IMR-90 (cell line): ENCODE measurements around the gene KLHDC3. TPM values are rescaled to one million over a fixed set of nuclear protein-coding genes. Genes with fewer than 3 reads are reported as not detected.

Experiments
- ATAC-seq: fragments of 200-7000 bp; cut with Tn5 transposase; 2 replicates; pipeline ENCODE4 v1.9.1; 2020; ENCODE audit warnings: low read depth, mild to moderate bottlenecking, moderate library complexity
- BruUV-seq: library from RNA; stranded (reverse); fragments of 400-500 nt; replicated peaks from 2 replicates; lab custom pipeline; 2021; lab: Mats Ljungman, UMichigan
- CTCF ChIA-PET: fragments of 300-600 bp; formaldehyde crosslinking; extraction: SDS; loops from one replicate; lab custom pipeline; 2021; ENCODE audit warnings: antibody characterized with exemption; lab: Yijun Ruan, JAX
- POLR2A ChIA-PET: fragments of 300-600 bp; sonication (Branson Sonifier 250); formaldehyde crosslinking; loops from one replicate; lab custom pipeline; 2022; ENCODE audit warnings: antibody characterized with exemption; ENCODE audit not compliant: unreplicated experiment; lab: Charles Lee
- DNase-seq: peaks from one replicate; pipeline ENCODE4 v3.0.0; 2013
- H2AFZ ChIP-seq: replicated peaks from 2 replicates; pipeline ENCODE3; 2013; ENCODE audit warnings: low read length, mild to moderate bottlenecking; ENCODE audit not compliant: poor library complexity
- H2AK5ac ChIP-seq: 2 replicates; pipeline ENCODE4 v1.6.1; 2013; ENCODE audit warnings: low read depth, low read length, inconsistent platforms
- H2AK9ac ChIP-seq: replicated peaks from 2 replicates; pipeline ENCODE3; 2013; ENCODE audit warnings: mild to moderate bottlenecking, low read depth, low read length, moderate library complexity; ENCODE audit not compliant: poor library complexity
- H2BK120ac ChIP-seq: 2 replicates; pipeline ENCODE4 v1.6.1; 2013; ENCODE audit warnings: low read depth, low read length, inconsistent platforms
- H2BK15ac ChIP-seq: 3 replicates; pipeline ENCODE4 v1.6.1; 2013; ENCODE audit warnings: low read depth, low read length, inconsistent platforms
- H2BK20ac ChIP-seq: 2 replicates; pipeline ENCODE4 v1.6.1; 2013; ENCODE audit warnings: low read depth, mild to moderate bottlenecking, inconsistent platforms, low read length, moderate library complexity
- H2BK5ac ChIP-seq: 2 replicates; pipeline ENCODE4 v1.6.1; 2013; ENCODE audit warnings: mild to moderate bottlenecking, low read depth, low read length, inconsistent platforms; ENCODE audit not compliant: poor library complexity, severe bottlenecking
- H3K14ac ChIP-seq: replicated peaks from 2 replicates; pipeline ENCODE4 v1.6.1; 2013; ENCODE audit warnings: low read depth, low read length, inconsistent platforms
- H3K18ac ChIP-seq: 2 replicates; pipeline ENCODE4 v1.6.1; 2013; ENCODE audit warnings: low read depth, low read length, control low read depth
- H3K23ac ChIP-seq: 2 replicates; pipeline ENCODE4 v1.6.1; 2013; ENCODE audit warnings: low read depth, low read length, inconsistent platforms
- H3K27ac ChIP-seq: 2 replicates; pipeline ENCODE4 v1.5.1; 2013; ENCODE audit warnings: mild to moderate bottlenecking, control low read depth, low read length; ENCODE audit not compliant: insufficient read depth
- H3K27me3 ChIP-seq: 2 replicates; pipeline ENCODE4 v1.6.1; 2013; ENCODE audit warnings: low read length; ENCODE audit not compliant: control insufficient read depth, insufficient read depth
- H3K36me3 ChIP-seq: 2 replicates; pipeline ENCODE4 v1.6.1; 2013; ENCODE audit warnings: low read length, mixed read lengths; ENCODE audit not compliant: control insufficient read depth, insufficient read depth
- H3K4ac ChIP-seq: 2 replicates; pipeline ENCODE4 v1.6.1; 2013; ENCODE audit warnings: low read depth, low read length, inconsistent platforms
- H3K4me1 ChIP-seq: 2 replicates; pipeline ENCODE4 v1.6.1; 2013; ENCODE audit warnings: low read length, mixed read lengths; ENCODE audit not compliant: control insufficient read depth, insufficient read depth
- H3K4me2 ChIP-seq: 2 replicates; pipeline ENCODE4 v1.6.1; 2013; ENCODE audit warnings: low read depth, mild to moderate bottlenecking, control low read depth, low read length, moderate library complexity
- H3K4me3 ChIP-seq: 2 replicates; pipeline ENCODE4 v1.5.1; 2013; ENCODE audit warnings: low read depth, mild to moderate bottlenecking, control low read depth, low read length, moderate library complexity; ENCODE audit not compliant: insufficient read depth
- H3K56ac ChIP-seq: 2 replicates; pipeline ENCODE4 v1.6.1; 2013; ENCODE audit warnings: low read length, inconsistent platforms; ENCODE audit not compliant: insufficient read depth; ENCODE audit errors: extremely low read depth
- H3K79me1 ChIP-seq, 2 experiments: 2 replicates each; pipeline ENCODE4 v1.6.1; 2013; ENCODE audit warnings: low read length in 2 of 2, inconsistent platforms in 1 of 2, low read depth in 1 of 2
- H3K9ac ChIP-seq: 2 replicates; pipeline ENCODE4 v1.6.1; 2013; ENCODE audit warnings: low read depth, low read length, control low read depth
- H3K9me1 ChIP-seq: 2 replicates; pipeline ENCODE4 v1.6.1; 2013; ENCODE audit warnings: low read length, inconsistent platforms; ENCODE audit not compliant: insufficient read depth
- H3K9me3 ChIP-seq: 2 replicates; pipeline ENCODE4 v1.6.1; 2013; ENCODE audit warnings: low read length; ENCODE audit not compliant: control insufficient read depth, insufficient read depth
- H4K20me1 ChIP-seq: 2 replicates; pipeline ENCODE4 v1.6.1; 2013; ENCODE audit warnings: low read length, inconsistent platforms; ENCODE audit not compliant: insufficient read depth
- H4K5ac ChIP-seq: 2 replicates; pipeline ENCODE4 v1.6.1; 2013; ENCODE audit warnings: mild to moderate bottlenecking, low read depth, low read length, control low read depth
- H4K8ac ChIP-seq, 2 experiments: 2 replicates each; pipeline ENCODE4 v1.6.1; 2013; ENCODE audit warnings: low read depth in 2 of 2, low read length in 2 of 2, control low read depth in 1 of 2, inconsistent platforms in 1 of 2
- H4K91ac ChIP-seq: 2 replicates; pipeline ENCODE4 v1.6.1; 2013; ENCODE audit warnings: low read depth, low read length, inconsistent platforms; ENCODE audit not compliant: insufficient read depth
- CHD1 ChIP-seq: IDR thresholded peaks from 2 replicates; pipeline ENCODE4 v1.6.1; 2012; ENCODE audit warnings: low read depth, low read length, improper control_type of control experiment
- CTCF ChIP-seq: conservative IDR thresholded peaks from 2 replicates; pipeline ENCODE4 v1.5.1; 2012; ENCODE audit warnings: mild to moderate bottlenecking, low read depth, low read length, improper control_type of control experiment
- FOS ChIP-seq: fragments of 150-350 bp; IDR thresholded peaks from 2 replicates; pipeline ENCODE4 v1.6.1; 2016; ENCODE audit warnings: low read depth, low read length
- MAFK ChIP-seq: IDR thresholded peaks from 2 replicates; pipeline ENCODE4 v1.6.1; 2012; ENCODE audit warnings: low read depth, low read length, improper control_type of control experiment
- MXI1 ChIP-seq: IDR thresholded peaks from 2 replicates; pipeline ENCODE4 v1.6.1; 2012; ENCODE audit warnings: low read depth, mild to moderate bottlenecking, low read length, moderate library complexity, borderline replicate concordance
- POLR2A ChIP-seq: IDR thresholded peaks from 2 replicates; pipeline ENCODE4 v1.6.1; 2012; ENCODE audit warnings: mild to moderate bottlenecking, low read depth, low read length
- RCOR1 ChIP-seq: IDR thresholded peaks from 2 replicates; pipeline ENCODE4 v1.6.1; 2012; ENCODE audit warnings: mild to moderate bottlenecking, low read length, improper control_type of control experiment; ENCODE audit not compliant: insufficient replicate concordance
- WGBS, 2 experiments: methylation state at CpG; one replicate each; pipeline versions ENCODE4 v1.1.5 to v1.1.7; 2013; ENCODE audit warnings: missing lambda C conversion rate in 2 of 2; ENCODE audit not compliant: insufficient read length in 1 of 2; ENCODE audit errors: extremely low coverage in 2 of 2; 5-methylcytosine and 5-hydroxymethylcytosine counted together
- dilution Hi-C: fragments of 300-500 bp; cut with HindIII; formaldehyde crosslinking; loops from one replicate; pipeline ENCODE4 v1.14.3; 2018; ENCODE audit warnings: low sequenced_read_pairs; ENCODE audit not compliant: unreplicated experiment
- in situ Hi-C: fragments of 300-500 bp; cut with MboI; formaldehyde crosslinking; loops from 3 replicates; pipeline ENCODE4 v1.14.3; 2019; ENCODE audit warnings: low sequenced_read_pairs, inconsistent platforms, mixed read lengths
- intact Hi-C: fragments of 100-400 bp; cut with micrococcal nuclease; formaldehyde crosslinking; loops from 2 replicates; pipeline ENCODE4 v1.10.0; 2022
- polyA plus RNA-seq, 3 experiments: library from polyadenylated mRNA; depleted of rRNA; stranded (reverse); fragments of >200 nt; gene quantifications; 2 replicates each; pipeline ENCODE4 v1.2.3, GENCODE V29; 2012; ENCODE audit warnings: low replicate concordance in 1 of 3
- total RNA-seq: library from RNA; depleted of rRNA; stranded (reverse); fragments of >200 nt; gene quantifications from 2 replicates; pipeline ENCODE4 v1.2.3, GENCODE V29; 2012
- TF ChIP-seq, protein P1 (sequence below): fragments of 150-350 bp; IDR thresholded peaks from 2 replicates; pipeline ENCODE4 v1.6.1; 2016; ENCODE audit warnings: low read depth, mild to moderate bottlenecking, low read length, moderate library complexity, borderline replicate concordance
- TF ChIP-seq, protein P2 (sequence below): fragments of 150-350 bp; IDR thresholded peaks from 2 replicates; pipeline ENCODE4 v1.6.1; 2017; ENCODE audit warnings: mild to moderate bottlenecking, antibody characterized with exemption, low read length, low read depth

The KLHDC3 gene
- total and polyA plus RNA-seq, 2 of the 4 experiments (the other 2 are of a cell fraction) = 57.1 to 76.0 TPM

GRCh38 chr6:42973926-42974325, 40.1 kb upstream of the KLHDC3 start:
- Histone ChIP-seq H2BK20ac (no peak overlapping the region), H3K79me1 (peaks cover 13 to 57% of the 10 kb centered on the region in 2 experiments), H2AK9ac (no peak overlapping the region), H3K14ac (no peak overlapping the region), H3K9me1 (peaks cover 29% of the 10 kb centered on the region), H3K4ac (no peak overlapping the region), H3K36me3 (peaks cover 15% of the 10 kb centered on the region), H3K4me1 (peaks cover 10% of the 10 kb centered on the region), H3K18ac (no peak overlapping the region), H3K9ac (no peak overlapping the region), H2BK120ac (no peak overlapping the region), H4K8ac (no peak overlapping the region), H3K27ac (no peak overlapping the region), H2AFZ (no peak overlapping the region), H3K4me3 (no peak overlapping the region), H3K23ac (no peak overlapping the region), H3K56ac (no peak overlapping the region), H3K9me3 (no peaks in the 10 kb centered on the region), H4K91ac (no peak overlapping the region), H4K5ac (no peak overlapping the region), H2BK15ac (no peak overlapping the region), H2BK5ac (no peak overlapping the region), H4K20me1 (peaks cover 14% of the 10 kb centered on the region; the same call in 1 of the 2 replicates), H2AK5ac (no peak overlapping the region), H3K27me3 (no peaks in the 10 kb centered on the region), H3K4me2 (no peak overlapping the region)
- DNase-seq = no peak
- no peak for ATAC-seq
- no CpG with 5 or more reads among the region's 3 CpGs for WGBS, 2 experiments
- no peak for TF ChIP-seq MAFK
- no peak for TF ChIP-seq MXI1
- TF ChIP-seq, protein P1, sequence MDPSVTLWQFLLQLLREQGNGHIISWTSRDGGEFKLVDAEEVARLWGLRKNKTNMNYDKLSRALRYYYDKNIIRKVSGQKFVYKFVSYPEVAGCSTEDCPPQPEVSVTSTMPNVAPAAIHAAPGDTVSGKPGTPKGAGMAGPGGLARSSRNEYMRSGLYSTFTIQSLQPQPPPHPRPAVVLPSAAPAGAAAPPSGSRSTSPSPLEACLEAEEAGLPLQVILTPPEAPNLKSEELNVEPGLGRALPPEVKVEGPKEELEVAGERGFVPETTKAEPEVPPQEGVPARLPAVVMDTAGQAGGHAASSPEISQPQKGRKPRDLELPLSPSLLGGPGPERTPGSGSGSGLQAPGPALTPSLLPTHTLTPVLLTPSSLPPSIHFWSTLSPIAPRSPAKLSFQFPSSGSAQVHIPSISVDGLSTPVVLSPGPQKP = no peak
- TF ChIP-seq CHD1 = no peak
- TF ChIP-seq RCOR1 = no peak
- no peak for TF ChIP-seq CTCF
- TF ChIP-seq FOS = no peak
- TF ChIP-seq, protein P2, sequence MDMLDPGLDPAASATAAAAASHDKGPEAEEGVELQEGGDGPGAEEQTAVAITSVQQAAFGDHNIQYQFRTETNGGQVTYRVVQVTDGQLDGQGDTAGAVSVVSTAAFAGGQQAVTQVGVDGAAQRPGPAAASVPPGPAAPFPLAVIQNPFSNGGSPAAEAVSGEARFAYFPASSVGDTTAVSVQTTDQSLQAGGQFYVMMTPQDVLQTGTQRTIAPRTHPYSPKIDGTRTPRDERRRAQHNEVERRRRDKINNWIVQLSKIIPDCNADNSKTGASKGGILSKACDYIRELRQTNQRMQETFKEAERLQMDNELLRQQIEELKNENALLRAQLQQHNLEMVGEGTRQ = no peak
- no peak for TF ChIP-seq POLR2A
- POLR2A ChIA-PET = no interaction called here
- CTCF ChIA-PET = no interaction called here
- in situ Hi-C loops = no loop called here
- dilution Hi-C loops = no loop called here
- intact Hi-C loops = no loop called here
- BruUV-seq = no TSS peak
